Measurements from ENCODE around the gene CHI3L1.

Gene CHI3L1

DNA sequence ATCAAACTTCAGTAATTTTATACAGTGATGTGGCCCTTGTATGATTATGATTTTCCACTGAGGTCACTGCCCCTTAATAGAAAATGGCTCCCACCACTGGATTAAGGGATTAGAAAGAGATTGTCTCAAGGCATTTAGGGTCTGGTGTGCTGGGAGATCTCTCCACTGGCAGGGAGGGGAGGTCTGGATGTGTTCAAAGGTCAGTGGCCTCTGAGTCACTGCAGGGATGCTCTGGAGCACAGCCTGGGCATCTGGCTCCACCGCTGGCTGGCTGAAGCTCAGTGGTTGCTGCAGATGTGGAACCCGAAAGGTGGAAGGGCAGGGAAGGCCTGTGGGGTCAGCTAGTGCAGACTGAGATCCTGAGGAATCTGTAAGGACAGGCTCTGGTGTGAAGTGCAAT is 18.3 kb upstream of the CHI3L1 start:
- no peak for DNase-seq

DNA sequence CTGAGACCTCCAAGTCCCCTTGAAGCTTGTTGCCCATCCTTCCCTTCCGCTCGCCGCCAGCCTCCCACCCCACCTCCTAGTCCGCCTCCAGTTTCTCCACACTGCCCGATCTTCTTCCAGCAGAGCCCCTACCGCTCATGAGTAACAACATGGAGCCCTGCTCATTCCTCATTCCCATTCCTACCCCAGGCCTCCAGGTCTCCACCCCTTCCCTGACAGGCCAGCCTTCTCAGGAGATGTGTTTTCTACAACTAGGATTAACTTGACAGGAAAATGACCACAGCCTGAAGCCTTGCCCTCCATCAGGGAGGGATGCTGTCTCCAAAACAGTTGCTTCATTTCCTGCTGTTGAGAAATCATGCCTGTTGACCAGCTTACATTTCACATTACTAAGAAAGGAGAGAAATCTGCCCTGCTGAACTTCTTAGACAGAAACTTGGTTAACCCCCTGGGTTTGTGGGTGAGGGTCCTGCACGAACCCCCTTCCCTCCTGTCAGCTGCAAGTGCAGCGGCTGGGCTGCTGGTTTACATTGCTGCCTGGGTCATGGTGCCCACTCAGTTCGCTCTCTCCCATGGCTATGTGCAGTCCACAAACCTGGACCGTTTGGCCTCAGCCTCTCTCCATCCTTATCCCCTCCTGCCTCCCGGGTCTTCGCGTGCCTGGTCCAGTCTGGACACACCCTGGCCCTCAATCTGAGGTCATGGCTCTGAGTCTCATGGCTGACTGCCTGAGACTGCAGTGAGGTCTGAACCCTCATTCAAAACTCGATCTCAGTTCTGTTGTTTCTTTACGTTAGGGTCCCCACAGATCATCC is 16.1 kb upstream of the CHI3L1 start:
- no peak for DNase-seq

DNA sequence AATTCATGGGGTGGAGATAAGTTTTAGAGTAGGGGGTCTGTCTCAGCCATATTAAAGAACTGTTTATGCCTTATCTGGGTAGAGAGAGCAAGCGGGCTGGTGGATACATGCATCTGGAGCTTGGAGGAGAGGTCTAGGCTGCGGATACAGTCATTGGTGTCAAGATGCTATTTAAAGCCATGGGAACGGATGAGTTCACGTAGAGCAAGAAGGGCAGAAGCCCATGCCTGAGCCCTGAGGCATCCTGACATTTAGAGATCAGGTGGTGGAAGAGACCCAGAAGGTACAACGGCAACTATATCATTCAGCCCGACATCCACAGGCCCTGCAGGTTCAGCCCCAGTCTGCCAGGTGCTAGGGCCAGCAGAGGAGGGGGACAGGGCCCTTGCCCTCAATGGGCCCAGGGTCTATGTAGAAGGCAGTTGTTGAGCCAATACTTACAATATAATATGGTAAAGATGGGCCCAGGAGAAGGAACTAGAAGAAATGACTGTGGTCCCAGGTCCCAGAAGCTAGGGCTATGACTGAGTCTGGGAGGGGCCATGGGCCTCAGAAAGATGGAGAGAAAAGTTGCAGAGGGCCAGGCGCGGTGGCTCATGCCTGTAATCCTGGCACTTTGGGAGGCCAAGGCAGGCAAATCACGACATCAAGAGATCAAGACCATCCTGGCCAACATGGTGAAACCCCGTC is 15.2 kb upstream of the CHI3L1 start:
- DNase-seq, result no peak

DNA sequence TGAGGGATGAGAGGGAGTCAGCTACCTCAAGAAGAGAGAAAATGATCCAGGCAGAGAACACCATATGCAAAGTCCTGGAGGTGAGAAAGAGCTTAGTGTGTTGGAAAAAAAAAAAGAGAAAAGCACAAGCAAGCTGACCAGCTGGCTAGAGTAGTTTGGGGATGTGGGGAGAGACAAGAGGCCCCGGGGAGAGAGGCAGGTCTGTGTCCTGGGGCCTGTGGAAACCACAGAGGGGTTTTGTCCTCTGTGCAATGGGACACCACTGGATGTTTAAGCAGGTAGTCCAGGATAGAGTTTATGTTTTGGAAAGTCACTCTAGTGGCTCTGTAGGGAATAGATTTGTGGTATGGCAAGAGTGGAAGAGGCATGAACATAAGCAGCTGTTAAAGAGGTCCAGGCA is 14.4 kb upstream of the CHI3L1 start:
- no peak for DNase-seq

DNA sequence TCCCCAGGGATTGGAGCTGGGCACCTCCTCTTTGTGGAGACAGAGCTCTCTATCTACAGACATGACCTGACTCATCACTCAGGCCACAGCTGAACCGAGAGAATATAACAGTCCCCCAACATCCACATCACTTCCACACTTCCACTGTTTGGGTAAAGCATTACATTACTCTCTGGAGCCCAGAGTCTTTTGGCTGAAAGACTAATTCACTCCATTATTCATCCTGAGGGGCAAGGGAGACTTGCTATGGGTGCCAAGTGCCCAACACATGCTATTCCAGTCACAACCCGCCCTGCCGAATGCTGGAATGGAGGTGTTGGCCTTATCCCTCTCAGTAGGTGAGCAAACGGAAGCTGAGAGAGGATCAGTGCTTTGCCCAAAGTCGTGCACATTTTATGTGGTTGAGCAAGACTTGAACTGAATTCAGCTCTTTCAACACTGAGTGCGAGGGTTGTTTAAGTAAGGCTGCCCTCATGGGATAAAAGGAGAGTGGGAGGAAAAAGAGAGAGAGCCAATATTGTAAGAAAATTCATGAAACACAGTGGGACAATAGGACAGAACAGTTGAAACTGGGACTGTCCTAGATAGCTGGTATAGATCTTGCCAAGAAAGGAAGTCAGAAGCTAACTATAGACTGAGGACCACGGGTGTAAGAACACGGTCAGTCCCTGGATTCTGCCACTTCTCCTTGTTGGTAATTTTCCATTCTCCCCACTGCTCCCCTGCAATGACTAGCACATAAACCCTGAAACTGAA is 13.5 kb upstream of the CHI3L1 start:
- DNase-seq, result no peak

DNA sequence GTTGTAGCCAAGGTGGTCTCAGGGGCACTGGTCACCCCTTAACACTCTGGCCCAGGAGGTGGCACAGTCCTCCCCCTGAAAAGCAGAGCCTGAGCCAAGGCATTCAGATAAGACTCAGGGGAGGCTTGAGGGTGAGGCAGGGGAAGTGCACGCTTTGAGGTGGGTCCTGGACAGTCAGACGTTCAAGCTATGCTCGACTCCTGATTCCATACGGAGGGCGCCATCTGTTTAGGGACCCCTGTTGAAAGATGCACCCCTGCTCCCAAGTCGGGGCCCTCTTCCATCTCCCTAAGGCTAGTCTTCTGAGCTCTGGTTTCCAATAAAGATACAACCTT is 12.9 kb upstream of the CHI3L1 start:
- no peak for DNase-seq

DNA sequence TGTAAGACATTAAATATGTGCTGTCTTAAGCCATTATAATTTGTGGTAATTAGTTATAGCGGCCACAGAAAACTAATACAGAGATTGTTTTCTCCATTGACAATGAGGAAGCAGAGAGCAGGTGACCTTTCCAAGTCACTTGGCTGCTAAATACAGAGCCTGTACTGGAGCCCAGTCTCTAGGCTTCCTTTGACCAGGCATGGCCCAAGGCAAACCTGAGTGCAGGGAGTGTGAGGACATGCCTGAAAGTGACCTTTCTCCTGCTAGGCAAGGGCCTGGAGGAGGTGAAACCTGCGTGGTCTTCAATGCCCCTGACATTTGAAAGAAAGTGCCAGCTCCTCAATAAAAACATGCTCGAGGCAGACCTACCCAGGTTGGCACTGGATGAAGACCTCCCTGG is 12.5 kb upstream of the CHI3L1 start:
- no peak for DNase-seq

DNA sequence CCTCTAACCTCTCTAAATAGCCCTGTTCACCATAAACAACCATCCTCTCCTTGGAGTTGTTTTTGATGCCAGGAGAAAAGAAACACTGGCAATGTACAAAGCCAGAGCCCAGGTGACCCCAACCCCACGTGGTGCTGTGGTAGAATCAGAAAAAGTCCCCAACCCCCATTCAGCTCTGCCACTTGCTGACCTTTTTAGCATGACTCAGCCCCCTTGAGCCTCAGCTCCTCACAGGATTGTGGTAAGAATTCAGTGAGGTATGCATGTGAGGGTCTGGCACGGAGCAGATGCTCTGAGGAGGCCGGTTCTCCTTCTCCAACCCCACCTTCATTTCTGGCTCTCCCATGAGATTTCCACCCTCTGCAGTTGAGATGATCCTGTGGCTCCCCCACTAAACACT is 11.1 kb upstream of the CHI3L1 start:
- DNase-seq, result no peak

DNA sequence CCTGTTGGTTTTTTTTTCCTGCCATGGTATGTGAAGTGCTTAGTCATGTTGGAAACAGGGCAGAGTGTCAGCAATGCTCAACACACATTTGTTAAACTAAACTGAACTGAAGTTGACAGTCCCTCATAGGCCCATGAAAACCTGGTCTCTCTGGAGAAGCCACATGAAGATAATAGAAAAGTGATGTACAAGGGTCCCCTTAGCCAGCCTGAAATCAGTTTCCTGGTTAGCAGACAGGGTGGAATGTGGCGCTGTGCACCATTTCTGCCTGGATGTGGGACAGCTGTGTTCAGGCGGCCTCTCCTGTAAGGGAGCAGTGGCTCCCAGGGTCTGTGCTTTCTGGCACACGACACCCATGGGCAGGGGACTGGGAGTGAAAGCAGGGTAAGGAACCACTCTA is 9.9 kb upstream of the CHI3L1 start:
- DNase-seq, result no peak

DNA sequence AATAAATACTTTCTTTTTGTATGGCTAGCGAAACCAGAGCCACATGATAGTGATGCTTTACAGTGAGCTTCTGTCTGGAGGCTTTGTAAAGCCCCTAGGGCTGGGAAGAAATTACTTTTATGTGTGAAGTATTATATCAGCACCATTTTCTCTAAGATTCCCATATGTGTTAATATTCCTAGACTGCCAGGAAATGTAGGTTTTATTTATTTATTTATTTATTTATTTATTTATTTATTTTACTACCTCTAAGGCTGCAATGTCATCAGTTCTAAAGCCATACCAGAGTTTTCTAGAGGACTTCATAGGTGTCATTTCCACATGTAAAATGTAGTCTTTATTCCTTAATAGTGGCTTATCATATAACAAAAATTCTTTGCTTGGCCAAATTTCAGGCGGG is 4.4 kb upstream of the CHI3L1 start:
- DNase-seq, result no peak

DNA sequence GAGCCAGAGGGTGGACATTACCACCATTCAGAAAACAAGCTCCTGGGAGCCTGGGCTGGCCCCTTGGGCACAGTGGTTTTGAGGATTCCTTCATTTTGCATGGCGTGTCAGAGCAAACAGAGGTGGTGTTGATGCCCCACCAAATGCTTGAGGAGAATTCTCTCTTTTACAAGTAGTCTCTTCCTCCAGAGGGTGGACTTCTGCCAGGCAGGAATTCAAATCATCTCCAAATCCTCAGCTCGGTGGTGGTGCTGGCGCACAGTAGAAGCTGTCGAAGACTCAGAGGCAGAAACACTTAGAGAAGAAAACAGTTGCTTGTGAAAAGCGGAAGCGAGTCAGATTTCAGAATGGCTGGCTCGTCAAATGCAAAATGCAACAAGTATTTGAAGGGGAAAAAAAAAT is 3.4 kb upstream of the CHI3L1 start:
- no peak for DNase-seq

DNA sequence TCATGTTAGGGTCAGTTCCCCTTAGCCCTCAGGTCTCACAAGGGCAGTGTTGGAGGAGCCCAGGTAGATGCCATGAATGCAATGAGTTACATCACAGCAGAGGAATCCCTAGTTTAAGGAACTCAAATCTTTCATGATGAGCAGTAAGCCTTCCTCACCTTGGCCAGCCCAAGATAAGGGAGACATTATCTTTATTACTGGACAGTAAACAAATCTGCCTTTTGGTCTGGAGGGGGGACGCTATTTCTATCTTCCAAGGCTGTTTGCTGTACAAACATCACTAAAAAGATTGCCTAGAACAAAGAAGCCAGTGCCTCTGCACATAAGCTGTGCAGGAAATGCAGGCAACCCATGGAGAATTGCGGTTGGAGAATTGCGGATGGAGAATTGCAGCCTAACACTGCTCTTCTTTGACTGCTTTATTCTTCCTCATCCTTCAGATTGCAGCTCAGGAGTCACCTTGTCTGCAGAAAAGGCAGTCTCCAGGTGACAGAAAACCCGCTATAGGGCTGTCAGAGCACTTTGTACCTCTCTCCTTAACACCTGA is 2.3 kb upstream of the CHI3L1 start:
- no peak for DNase-seq

DNA sequence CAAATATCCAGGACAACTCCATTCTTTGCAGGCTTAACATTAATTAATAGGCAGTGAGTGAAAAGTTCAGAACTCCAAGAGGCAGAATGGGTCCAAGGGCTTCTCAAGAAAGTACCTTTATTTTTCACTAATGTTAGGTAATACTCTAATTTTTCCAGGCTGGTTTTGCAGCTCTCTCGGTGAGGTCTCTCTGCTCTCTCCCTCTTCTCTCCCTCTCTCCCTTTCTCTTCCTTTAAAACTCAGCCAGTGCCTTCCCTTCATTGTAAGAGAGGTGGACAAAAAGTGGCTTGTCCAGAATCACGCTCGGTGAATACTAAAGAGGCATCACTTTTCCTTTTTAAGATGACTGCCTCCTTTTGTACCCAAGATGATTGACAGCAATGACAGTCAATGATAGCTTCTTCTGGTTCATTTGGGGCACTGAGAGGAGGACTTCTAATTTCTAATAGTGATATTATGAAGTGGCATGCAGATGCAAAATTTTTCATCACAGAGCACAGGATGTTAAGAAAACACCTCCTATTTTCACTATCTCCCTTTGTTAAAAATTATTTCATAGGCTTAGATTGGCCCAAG is 1.3 kb upstream of the CHI3L1 start:
- no peak for DNase-seq

DNA sequence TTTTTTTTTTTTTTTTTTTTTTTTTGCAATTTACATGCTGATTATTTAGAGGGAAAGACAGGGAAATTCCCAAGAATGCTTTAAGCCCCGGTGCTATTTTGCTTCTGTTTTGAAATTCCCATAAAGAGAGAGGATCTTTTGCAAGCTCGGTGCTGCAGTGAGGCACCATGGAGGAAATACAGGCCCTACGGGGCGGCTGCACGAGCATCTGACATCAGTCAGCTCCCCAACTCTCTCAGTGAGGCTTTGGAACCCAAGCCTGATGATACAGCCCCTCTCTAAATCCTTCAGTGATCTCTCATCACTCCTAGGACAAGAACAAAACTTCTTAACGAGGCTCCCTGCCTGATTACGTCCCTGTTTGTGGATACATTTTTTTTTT is 791 bp upstream of the CHI3L1 start:
- no peak for DNase-seq

DNA sequence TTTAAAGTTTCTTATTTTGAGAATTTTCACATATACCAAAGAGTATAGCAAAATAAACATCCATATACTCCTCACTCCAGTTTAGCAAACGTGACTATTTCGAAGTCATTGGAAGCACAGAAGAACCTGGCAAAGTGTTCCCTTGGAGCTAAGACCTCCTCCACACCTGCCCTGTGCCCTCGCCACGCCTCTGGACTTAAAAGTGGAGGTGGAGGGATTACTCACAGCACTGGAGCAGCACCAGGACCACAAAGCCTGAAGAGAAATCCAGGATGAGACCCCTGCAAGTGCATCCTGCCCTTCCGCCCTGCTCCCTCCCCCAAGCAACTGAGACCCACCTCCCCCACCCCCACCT is 436 bp downstream of the CHI3L1 start:
- DNase-seq, result no peak

DNA sequence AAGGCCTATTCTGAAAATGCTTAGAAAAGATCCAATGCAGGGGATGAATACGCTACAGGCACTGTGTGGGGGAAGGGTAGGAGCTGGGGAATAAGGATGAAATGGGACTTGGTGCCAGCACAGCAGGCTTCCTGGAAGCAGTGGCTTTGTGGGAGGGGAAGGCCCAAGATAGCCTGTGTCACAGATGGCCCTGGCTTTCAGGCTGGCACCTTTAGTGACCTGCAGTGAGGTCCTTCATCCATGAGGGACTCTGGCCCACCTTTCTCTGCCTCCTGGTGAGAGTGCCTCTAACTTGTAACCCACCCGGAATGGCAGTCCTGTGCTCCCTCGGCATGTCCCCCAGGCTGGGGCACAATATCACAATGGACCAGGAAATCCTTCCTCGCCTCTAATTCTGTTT is 919 bp downstream of the CHI3L1 start:
- DNase-seq, result no peak

DNA sequence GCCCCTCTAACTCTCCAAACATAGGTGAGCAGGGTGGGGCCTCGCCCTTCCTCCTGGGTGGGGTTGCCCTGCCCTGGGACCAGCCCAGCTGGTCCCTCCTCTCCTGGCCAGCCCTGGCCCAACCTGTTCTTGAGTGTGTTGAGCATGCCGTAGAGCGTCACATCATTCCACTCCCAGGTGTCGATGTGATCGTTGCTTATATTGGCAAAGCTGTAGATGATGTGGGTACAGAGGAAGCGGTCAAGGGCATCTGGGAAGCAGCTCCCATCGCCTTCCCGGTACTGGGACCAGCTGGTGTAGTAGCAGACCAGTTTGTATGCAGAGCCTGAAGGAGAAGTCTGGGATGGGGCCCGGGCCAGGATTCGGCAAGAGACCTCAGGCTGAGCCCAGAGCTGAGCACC is 1.4 kb downstream of the CHI3L1 start:
- DNase-seq, result no peak

DNA sequence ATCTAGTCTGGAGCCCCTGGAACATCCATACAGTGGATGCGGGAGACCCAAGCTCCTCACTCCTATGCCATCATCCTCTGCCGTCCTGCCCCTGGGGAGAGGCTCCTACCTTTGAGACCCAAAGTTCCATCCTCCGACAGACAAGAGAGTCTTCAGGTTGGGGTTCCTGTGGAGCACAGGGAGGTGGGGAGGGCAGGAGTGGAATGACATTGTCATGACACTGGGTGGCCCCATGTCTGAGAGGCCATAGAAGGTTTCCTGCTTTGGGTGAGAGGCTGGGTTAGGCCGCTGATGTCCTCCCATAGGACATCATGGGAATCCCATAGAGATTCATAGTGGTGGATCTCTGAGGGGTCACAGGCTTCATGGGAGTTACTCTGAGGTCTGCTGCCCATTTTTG is 2.0 kb downstream of the CHI3L1 start:
- no peak for DNase-seq

DNA sequence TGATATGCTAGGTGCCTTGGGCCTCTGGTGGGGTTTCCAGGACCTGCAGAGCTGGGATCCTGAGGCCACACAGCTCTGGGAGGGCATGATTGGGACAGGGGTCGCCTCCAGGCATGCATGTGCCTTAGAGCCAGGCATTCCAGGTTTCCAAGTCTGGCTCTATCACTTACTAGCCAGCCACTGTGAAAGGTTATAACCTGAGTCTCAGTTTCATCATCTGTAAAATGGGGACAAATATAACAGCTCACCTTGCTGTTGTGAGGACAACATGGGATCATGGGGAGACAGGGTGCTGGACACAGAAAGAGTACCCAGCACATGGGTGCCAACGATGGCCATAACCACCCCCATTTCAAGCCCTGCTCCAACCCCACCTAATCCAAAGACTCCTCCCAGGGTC is 2.7 kb downstream of the CHI3L1 start:
- no peak for DNase-seq

DNA sequence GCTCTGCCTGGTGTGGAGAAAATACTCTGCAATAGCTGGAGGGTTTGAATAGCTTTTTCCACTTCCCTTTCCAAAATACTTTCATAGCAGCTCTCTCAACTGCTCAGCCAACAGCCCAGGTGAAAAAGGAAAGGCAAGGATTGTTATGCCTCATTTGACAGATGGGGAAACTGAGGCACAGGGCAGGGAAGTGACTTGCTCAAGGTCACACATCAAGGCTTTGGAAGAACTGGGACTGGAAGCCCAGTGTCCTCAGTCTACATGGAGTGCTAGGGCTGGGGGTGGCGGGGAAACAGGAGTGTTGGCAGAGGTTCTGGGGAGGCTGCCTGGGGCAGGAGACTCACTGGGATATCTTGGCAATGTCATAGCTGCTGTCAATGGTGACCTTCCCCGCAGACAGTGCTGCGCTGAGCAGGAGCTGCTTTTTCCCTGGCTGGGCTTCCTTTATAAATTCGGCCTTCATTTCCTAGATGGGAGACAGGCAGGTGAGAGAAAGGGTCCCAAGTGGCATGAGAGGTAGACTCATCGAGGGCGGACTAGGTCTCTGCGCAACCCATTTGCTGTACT is 4.0 kb downstream of the CHI3L1 start:
- DNase-seq, result no peak

DNA sequence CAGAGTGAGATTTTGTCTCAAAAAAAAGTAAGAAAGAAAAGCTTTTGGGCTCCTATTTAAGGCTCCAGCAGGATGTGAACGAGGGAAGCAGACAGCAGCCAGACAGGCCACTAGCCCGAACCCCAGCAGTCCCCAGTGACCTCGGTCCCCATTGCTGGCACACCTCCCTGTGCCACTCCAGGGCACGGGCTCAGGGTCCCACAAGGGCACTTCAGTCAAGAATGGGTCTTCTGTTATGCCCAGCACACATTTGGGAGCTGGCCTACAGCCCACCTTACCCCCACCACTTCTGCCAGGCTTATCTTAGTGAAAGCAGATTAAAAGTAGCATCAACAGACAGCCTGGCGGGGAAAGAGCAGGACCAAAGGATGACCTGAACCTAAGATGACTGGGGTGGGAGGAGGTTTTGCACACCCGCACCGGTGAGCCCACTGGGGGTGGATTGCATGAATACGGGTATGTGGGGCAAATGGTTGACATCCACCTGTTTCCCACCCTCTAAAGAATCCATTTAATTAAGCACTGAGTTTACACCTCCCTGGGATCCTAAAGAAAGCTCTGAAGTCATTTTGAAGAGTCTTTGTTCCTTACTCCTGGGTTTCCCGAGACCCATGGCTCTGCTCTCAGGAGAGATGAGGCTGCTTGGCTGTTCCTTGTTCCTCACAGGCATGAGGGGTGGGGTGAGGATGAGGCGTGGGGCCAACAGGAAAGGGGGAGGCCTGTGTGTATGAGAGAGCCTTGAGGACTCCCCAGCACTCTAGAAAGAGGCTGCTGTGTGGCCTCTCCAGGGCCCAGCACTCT is 4.7 kb downstream of the CHI3L1 start:
- no peak for DNase-seq

DNA sequence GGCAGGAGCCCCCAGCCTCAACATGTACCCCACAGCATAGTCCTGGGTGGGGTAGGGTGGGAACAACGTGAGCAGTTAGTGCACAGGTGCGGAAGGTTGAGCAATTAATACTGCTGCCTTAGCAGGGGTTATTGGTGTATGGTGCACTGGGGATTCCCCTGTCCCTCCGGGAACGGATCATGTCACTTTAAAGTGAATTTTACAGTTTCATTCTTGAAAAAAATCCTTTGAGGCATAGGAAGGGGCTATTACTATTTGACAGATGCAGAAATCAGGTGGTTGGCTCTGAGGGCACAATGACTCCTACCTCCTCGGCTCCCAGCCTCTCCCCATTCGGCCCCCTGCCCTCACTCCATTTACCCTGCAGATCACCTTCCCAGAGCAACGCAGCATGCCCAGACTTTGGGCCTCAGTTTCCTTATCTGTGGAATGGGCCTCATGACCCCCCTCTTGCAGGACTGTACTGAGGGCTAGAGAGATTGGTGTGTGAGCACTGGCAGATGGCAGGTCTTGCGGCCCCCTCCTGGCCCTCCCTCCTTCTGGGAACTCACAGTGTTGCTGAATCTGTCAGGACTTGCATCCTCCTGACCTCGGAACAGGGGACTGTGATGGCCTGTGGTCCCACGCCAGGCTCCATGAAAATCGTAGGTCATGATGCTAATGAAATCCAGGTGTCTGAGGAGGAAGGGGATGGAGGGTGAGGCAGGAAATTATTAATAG is 5.7 kb downstream of the CHI3L1 start:
- no peak for DNase-seq

Data from stimulated activated CD4-positive, alpha-beta T cell treated with anti-CD3 and anti-CD28 coated beads, Interleukin-4, amount 100 ng/mL, for 4 hours (primary cell).